IMR-90 (cell line): ENCODE data around the gene CYB561D1. TPM values are rescaled to one million over a fixed set of nuclear protein-coding genes. Genes with fewer than 3 reads are reported as not detected.
A peak's percentile ranks its signal among the peaks of the same experiment; 100 is the strongest.

Experiments
- ATAC-seq: fragments of 200-7000 bp; cut with Tn5 transposase; 2 replicates; pipeline ENCODE4 v1.9.1; 2020; ENCODE audit warnings: low read depth, mild to moderate bottlenecking, moderate library complexity
- BruUV-seq: library from RNA; stranded (reverse); fragments of 400-500 nt; replicated peaks from 2 replicates; lab custom pipeline; 2021; lab: Mats Ljungman, UMichigan
- CTCF ChIA-PET: fragments of 300-600 bp; formaldehyde crosslinking; extraction: SDS; loops from one replicate; lab custom pipeline; 2021; ENCODE audit warnings: antibody characterized with exemption; lab: Yijun Ruan, JAX
- POLR2A ChIA-PET: fragments of 300-600 bp; sonication (Branson Sonifier 250); formaldehyde crosslinking; loops from one replicate; lab custom pipeline; 2022; ENCODE audit warnings: antibody characterized with exemption; ENCODE audit not compliant: unreplicated experiment; lab: Charles Lee
- DNase-seq: peaks from one replicate; pipeline ENCODE4 v3.0.0; 2013
- H2AFZ ChIP-seq: replicated peaks from 2 replicates; pipeline ENCODE3; 2013; ENCODE audit warnings: low read length, mild to moderate bottlenecking; ENCODE audit not compliant: poor library complexity
- H2AK5ac ChIP-seq: 2 replicates; pipeline ENCODE4 v1.6.1; 2013; ENCODE audit warnings: low read depth, low read length, inconsistent platforms
- H2AK9ac ChIP-seq: replicated peaks from 2 replicates; pipeline ENCODE3; 2013; ENCODE audit warnings: mild to moderate bottlenecking, low read depth, low read length, moderate library complexity; ENCODE audit not compliant: poor library complexity
- H2BK120ac ChIP-seq: 2 replicates; pipeline ENCODE4 v1.6.1; 2013; ENCODE audit warnings: low read depth, low read length, inconsistent platforms
- H2BK15ac ChIP-seq: 3 replicates; pipeline ENCODE4 v1.6.1; 2013; ENCODE audit warnings: low read depth, low read length, inconsistent platforms
- H2BK20ac ChIP-seq: 2 replicates; pipeline ENCODE4 v1.6.1; 2013; ENCODE audit warnings: low read depth, mild to moderate bottlenecking, inconsistent platforms, low read length, moderate library complexity
- H2BK5ac ChIP-seq: 2 replicates; pipeline ENCODE4 v1.6.1; 2013; ENCODE audit warnings: mild to moderate bottlenecking, low read depth, low read length, inconsistent platforms; ENCODE audit not compliant: poor library complexity, severe bottlenecking
- H3K14ac ChIP-seq: replicated peaks from 2 replicates; pipeline ENCODE4 v1.6.1; 2013; ENCODE audit warnings: low read depth, low read length, inconsistent platforms
- H3K18ac ChIP-seq: 2 replicates; pipeline ENCODE4 v1.6.1; 2013; ENCODE audit warnings: low read depth, low read length, control low read depth
- H3K23ac ChIP-seq: 2 replicates; pipeline ENCODE4 v1.6.1; 2013; ENCODE audit warnings: low read depth, low read length, inconsistent platforms
- H3K27ac ChIP-seq: 2 replicates; pipeline ENCODE4 v1.5.1; 2013; ENCODE audit warnings: mild to moderate bottlenecking, control low read depth, low read length; ENCODE audit not compliant: insufficient read depth
- H3K27me3 ChIP-seq: 2 replicates; pipeline ENCODE4 v1.6.1; 2013; ENCODE audit warnings: low read length; ENCODE audit not compliant: control insufficient read depth, insufficient read depth
- H3K36me3 ChIP-seq: 2 replicates; pipeline ENCODE4 v1.6.1; 2013; ENCODE audit warnings: low read length, mixed read lengths; ENCODE audit not compliant: control insufficient read depth, insufficient read depth
- H3K4ac ChIP-seq: 2 replicates; pipeline ENCODE4 v1.6.1; 2013; ENCODE audit warnings: low read depth, low read length, inconsistent platforms
- H3K4me1 ChIP-seq: 2 replicates; pipeline ENCODE4 v1.6.1; 2013; ENCODE audit warnings: low read length, mixed read lengths; ENCODE audit not compliant: control insufficient read depth, insufficient read depth
- H3K4me2 ChIP-seq: 2 replicates; pipeline ENCODE4 v1.6.1; 2013; ENCODE audit warnings: low read depth, mild to moderate bottlenecking, control low read depth, low read length, moderate library complexity
- H3K4me3 ChIP-seq: 2 replicates; pipeline ENCODE4 v1.5.1; 2013; ENCODE audit warnings: low read depth, mild to moderate bottlenecking, control low read depth, low read length, moderate library complexity; ENCODE audit not compliant: insufficient read depth
- H3K56ac ChIP-seq: 2 replicates; pipeline ENCODE4 v1.6.1; 2013; ENCODE audit warnings: low read length, inconsistent platforms; ENCODE audit not compliant: insufficient read depth; ENCODE audit errors: extremely low read depth
- H3K79me1 ChIP-seq, 2 experiments: 2 replicates each; pipeline ENCODE4 v1.6.1; 2013; ENCODE audit warnings: low read length in 2 of 2, inconsistent platforms in 1 of 2, low read depth in 1 of 2
- H3K9ac ChIP-seq: 2 replicates; pipeline ENCODE4 v1.6.1; 2013; ENCODE audit warnings: low read depth, low read length, control low read depth
- H3K9me1 ChIP-seq: 2 replicates; pipeline ENCODE4 v1.6.1; 2013; ENCODE audit warnings: low read length, inconsistent platforms; ENCODE audit not compliant: insufficient read depth
- H3K9me3 ChIP-seq: 2 replicates; pipeline ENCODE4 v1.6.1; 2013; ENCODE audit warnings: low read length; ENCODE audit not compliant: control insufficient read depth, insufficient read depth
- H4K20me1 ChIP-seq: 2 replicates; pipeline ENCODE4 v1.6.1; 2013; ENCODE audit warnings: low read length, inconsistent platforms; ENCODE audit not compliant: insufficient read depth
- H4K5ac ChIP-seq: 2 replicates; pipeline ENCODE4 v1.6.1; 2013; ENCODE audit warnings: mild to moderate bottlenecking, low read depth, low read length, control low read depth
- H4K8ac ChIP-seq, 2 experiments: 2 replicates each; pipeline ENCODE4 v1.6.1; 2013; ENCODE audit warnings: low read depth in 2 of 2, low read length in 2 of 2, control low read depth in 1 of 2, inconsistent platforms in 1 of 2
- H4K91ac ChIP-seq: 2 replicates; pipeline ENCODE4 v1.6.1; 2013; ENCODE audit warnings: low read depth, low read length, inconsistent platforms; ENCODE audit not compliant: insufficient read depth
- BHLHE40 ChIP-seq: fragments of 150-350 bp; IDR thresholded peaks from 2 replicates; pipeline ENCODE4 v1.6.1; 2016; ENCODE audit warnings: mild to moderate bottlenecking, low read depth, low read length
- ELK1 ChIP-seq: fragments of 150-350 bp; IDR thresholded peaks from 2 replicates; pipeline ENCODE4 v1.6.1; 2016; ENCODE audit warnings: low read depth, mild to moderate bottlenecking, low read length, moderate library complexity, borderline replicate concordance
- FOS ChIP-seq: fragments of 150-350 bp; IDR thresholded peaks from 2 replicates; pipeline ENCODE4 v1.6.1; 2016; ENCODE audit warnings: low read depth, low read length
- MAFK ChIP-seq: IDR thresholded peaks from 2 replicates; pipeline ENCODE4 v1.6.1; 2012; ENCODE audit warnings: low read depth, low read length, improper control_type of control experiment
- MAZ ChIP-seq: IDR thresholded peaks from 2 replicates; pipeline ENCODE4 v1.6.1; 2012; ENCODE audit warnings: low read depth, mild to moderate bottlenecking, low read length, improper control_type of control experiment, moderate library complexity, borderline replicate concordance
- MXI1 ChIP-seq: IDR thresholded peaks from 2 replicates; pipeline ENCODE4 v1.6.1; 2012; ENCODE audit warnings: low read depth, mild to moderate bottlenecking, low read length, moderate library complexity, borderline replicate concordance
- POLR2A ChIP-seq: IDR thresholded peaks from 2 replicates; pipeline ENCODE4 v1.6.1; 2012; ENCODE audit warnings: mild to moderate bottlenecking, low read depth, low read length
- RAD21 ChIP-seq: IDR thresholded peaks from 2 replicates; pipeline ENCODE4 v1.6.1; 2012; ENCODE audit warnings: low read length, improper control_type of control experiment
- RFX5 ChIP-seq: IDR thresholded peaks from 2 replicates; pipeline ENCODE4 v1.8.0; 2012; ENCODE audit warnings: low read depth, mild to moderate bottlenecking, low read length, moderate library complexity
- SMC3 ChIP-seq: fragments of 150-350 bp; IDR thresholded peaks from 2 replicates; pipeline ENCODE4 v1.6.1; 2016; ENCODE audit warnings: low read depth, mild to moderate bottlenecking, antibody characterized with exemption, low read length, moderate library complexity
- WGBS, 2 experiments: methylation state at CpG; one replicate each; pipeline versions ENCODE4 v1.1.5 to v1.1.7; 2013; ENCODE audit warnings: missing lambda C conversion rate in 2 of 2; ENCODE audit not compliant: insufficient read length in 1 of 2; ENCODE audit errors: extremely low coverage in 2 of 2; 5-methylcytosine and 5-hydroxymethylcytosine counted together
- dilution Hi-C: fragments of 300-500 bp; cut with HindIII; formaldehyde crosslinking; loops from one replicate; pipeline ENCODE4 v1.14.3; 2018; ENCODE audit warnings: low sequenced_read_pairs; ENCODE audit not compliant: unreplicated experiment
- in situ Hi-C: fragments of 300-500 bp; cut with MboI; formaldehyde crosslinking; loops from 3 replicates; pipeline ENCODE4 v1.14.3; 2019; ENCODE audit warnings: low sequenced_read_pairs, inconsistent platforms, mixed read lengths
- intact Hi-C: fragments of 100-400 bp; cut with micrococcal nuclease; formaldehyde crosslinking; loops from 2 replicates; pipeline ENCODE4 v1.10.0; 2022
- polyA plus RNA-seq, 3 experiments: library from polyadenylated mRNA; depleted of rRNA; stranded (reverse); fragments of >200 nt; gene quantifications; 2 replicates each; pipeline ENCODE4 v1.2.3, GENCODE V29; 2012; ENCODE audit warnings: low replicate concordance in 1 of 3
- total RNA-seq: library from RNA; depleted of rRNA; stranded (reverse); fragments of >200 nt; gene quantifications from 2 replicates; pipeline ENCODE4 v1.2.3, GENCODE V29; 2012
- TF ChIP-seq, protein P1 (sequence below): fragments of 150-350 bp; IDR thresholded peaks from 2 replicates; pipeline ENCODE4 v1.6.1; 2017; ENCODE audit warnings: mild to moderate bottlenecking, antibody characterized with exemption, low read length, low read depth
- TF ChIP-seq, protein P2 (sequence below): conservative IDR thresholded peaks from 2 replicates; pipeline ENCODE4 v1.5.1; 2012; ENCODE audit warnings: mild to moderate bottlenecking, low read depth, low read length, improper control_type of control experiment

CYB561D1 gene
- total and polyA plus RNA-seq, 2 of the 4 experiments (the other 2 are of a cell fraction), result 5.7 to 8.1 TPM

DNA sequence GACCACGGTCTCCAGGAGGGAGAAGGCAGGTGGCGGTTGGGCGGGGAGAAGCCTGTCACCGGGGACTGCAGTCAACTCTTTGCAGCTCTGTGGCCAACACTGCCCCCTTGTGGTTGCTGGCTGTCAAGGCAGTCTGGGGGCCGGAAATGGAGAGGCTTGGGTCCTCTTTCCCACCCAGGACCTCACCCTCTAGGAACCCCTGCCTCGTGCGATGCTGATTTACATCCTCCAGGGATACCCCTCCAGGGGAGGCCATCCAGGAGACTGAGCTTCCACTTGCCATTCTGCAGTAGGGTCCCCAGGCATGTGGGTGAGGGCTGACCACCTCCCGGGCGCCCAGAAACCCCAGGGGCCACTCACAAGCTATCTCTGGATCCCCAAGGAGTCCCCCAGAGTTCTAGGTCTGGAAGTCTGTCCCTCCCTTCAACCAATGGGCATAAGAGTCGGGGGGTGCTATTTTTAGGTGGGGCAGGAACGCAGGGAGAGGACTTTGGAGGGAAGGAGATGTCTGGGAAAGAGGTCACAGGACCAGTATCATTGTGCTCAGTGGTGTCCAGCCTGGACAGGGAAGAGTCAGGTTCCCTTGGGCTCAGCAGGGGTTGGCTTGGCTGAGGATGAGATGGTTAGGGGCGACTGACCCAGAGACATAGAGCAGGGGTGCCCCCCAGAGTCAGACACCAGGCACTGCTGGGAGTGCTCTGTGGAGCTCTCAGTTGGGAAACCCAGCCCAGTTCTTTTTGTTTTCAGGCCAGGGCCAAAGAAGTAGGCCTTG lies 38.7 kb downstream of the CYB561D1 start (continued):
- TF ChIP-seq RAD21 (peak; percentile 92), FOS (no peak), RFX5 (no peak)

DNA sequence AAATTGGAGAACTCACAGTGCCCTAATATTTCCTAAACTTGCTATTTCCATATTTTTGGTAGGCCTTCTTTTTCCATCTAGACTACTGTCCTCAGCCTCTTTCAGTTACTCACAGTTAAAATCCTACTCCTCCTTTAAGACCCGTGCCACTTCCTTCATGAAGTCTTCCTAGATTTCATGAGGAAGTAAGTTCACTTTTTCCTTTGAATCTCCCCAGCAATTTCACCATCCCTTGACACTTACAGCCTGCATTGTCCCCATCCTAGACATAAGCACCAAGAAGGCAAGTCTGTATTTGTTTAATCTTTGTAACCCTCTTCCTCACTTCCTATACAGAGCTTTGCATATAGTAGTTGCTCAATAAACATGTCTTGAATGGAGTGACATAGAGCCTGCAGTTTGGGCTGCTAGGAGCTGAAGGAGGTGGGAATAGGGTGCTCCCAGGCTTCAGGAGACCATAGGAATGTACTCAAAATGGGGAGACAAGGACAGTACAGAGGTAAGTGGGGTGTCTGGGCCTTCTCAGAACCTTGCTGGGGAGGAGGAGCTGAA lies 40.5 kb downstream of the CYB561D1 start:
- POLR2A ChIA-PET, result no interaction called here
- H4K20me1 ChIP-seq, result no peaks in the 10 kb centered on the region
- no peak overlapping the region for H3K4me2 ChIP-seq
- no peak overlapping the region for H3K27ac ChIP-seq
- H2BK15ac ChIP-seq, result no peak overlapping the region
- H3K36me3 ChIP-seq, result no peaks in the 10 kb centered on the region
- H4K8ac ChIP-seq, result no peak overlapping the region
- H3K4me3 ChIP-seq, result no peak overlapping the region
- H3K9me3 ChIP-seq, result no peaks in the 10 kb centered on the region
- peaks cover 4% of the 10 kb centered on the region for H3K27me3 ChIP-seq
- H3K9me1 ChIP-seq, result no peaks in the 10 kb centered on the region; the same call in 1 of the 2 replicates
- no peak overlapping the region for H2BK5ac ChIP-seq
- no CpG with 5 or more reads among the region's 1 CpG for WGBS, 2 experiments
- no peak overlapping the region for H2BK120ac ChIP-seq
- dilution Hi-C loops, result no loop called here
- ATAC-seq (no peak), DNase-seq (no peak)
- H3K79me1 ChIP-seq, result no peaks in the 10 kb centered on the region
- no peak overlapping the region for H3K9ac ChIP-seq
- no peak overlapping the region for H2AK9ac ChIP-seq
- no peak overlapping the region for H3K56ac ChIP-seq
- H4K5ac ChIP-seq, result no peak overlapping the region
- intact Hi-C loops, result loop anchor here (5.0 kb wide), 1 partner anchor 272 kb away; no protein-coding TSS in a partner anchor
- H3K18ac ChIP-seq, result no peak overlapping the region
- no peak overlapping the region for H2AFZ ChIP-seq
- CTCF ChIA-PET, result interaction anchor here (0.8 to 3.2 kb wide), 3 partner anchors 43 to 142 kb away, joined by 3 to 75 read pairs (median 5); partner anchors contain the start of gene CYB561D1
- H2AK5ac ChIP-seq, result no peak overlapping the region
- H3K23ac ChIP-seq, result no peak overlapping the region
- peaks cover 7% of the 10 kb centered on the region for H3K4me1 ChIP-seq
- H3K14ac ChIP-seq, result no peak overlapping the region
- BruUV-seq, result no TSS peak
- H2BK20ac ChIP-seq, result no peak overlapping the region
- no peak overlapping the region for H4K91ac ChIP-seq
- no peak overlapping the region for H3K4ac ChIP-seq
- in situ Hi-C loops, result loop anchor here (5.0 to 10.0 kb wide), 2 partner anchors 37 to 270 kb away; no protein-coding TSS in a partner anchor
- TF ChIP-seq, protein P1, sequence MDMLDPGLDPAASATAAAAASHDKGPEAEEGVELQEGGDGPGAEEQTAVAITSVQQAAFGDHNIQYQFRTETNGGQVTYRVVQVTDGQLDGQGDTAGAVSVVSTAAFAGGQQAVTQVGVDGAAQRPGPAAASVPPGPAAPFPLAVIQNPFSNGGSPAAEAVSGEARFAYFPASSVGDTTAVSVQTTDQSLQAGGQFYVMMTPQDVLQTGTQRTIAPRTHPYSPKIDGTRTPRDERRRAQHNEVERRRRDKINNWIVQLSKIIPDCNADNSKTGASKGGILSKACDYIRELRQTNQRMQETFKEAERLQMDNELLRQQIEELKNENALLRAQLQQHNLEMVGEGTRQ, result no peak
- no peak for TF ChIP-seq RAD21
- TF ChIP-seq BHLHE40, result no peak
- TF ChIP-seq, protein P2, sequence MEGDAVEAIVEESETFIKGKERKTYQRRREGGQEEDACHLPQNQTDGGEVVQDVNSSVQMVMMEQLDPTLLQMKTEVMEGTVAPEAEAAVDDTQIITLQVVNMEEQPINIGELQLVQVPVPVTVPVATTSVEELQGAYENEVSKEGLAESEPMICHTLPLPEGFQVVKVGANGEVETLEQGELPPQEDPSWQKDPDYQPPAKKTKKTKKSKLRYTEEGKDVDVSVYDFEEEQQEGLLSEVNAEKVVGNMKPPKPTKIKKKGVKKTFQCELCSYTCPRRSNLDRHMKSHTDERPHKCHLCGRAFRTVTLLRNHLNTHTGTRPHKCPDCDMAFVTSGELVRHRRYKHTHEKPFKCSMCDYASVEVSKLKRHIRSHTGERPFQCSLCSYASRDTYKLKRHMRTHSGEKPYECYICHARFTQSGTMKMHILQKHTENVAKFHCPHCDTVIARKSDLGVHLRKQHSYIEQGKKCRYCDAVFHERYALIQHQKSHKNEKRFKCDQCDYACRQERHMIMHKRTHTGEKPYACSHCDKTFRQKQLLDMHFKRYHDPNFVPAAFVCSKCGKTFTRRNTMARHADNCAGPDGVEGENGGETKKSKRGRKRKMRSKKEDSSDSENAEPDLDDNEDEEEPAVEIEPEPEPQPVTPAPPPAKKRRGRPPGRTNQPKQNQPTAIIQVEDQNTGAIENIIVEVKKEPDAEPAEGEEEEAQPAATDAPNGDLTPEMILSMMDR, result no peak
- TF ChIP-seq MAFK, result no peak
- TF ChIP-seq POLR2A, result no peak
- no peak for TF ChIP-seq MXI1
- TF ChIP-seq ELK1, result no peak
- no peak for TF ChIP-seq SMC3
- TF ChIP-seq MAZ, result no peak
